ENCODE data around the gene DNM3.

The DNM3 gene

GRCh38 chr1:172378109-172378760 is 536.9 kb downstream of the DNM3 start:
- ATAC-seq, result peak; percentile 84
- TF ChIP-seq ZC3H10 (CRISPR knock-in tag; IDR thresholded peaks at IDR 0.05) (peak; percentile 92), TOX (CRISPR knock-in tag; IDR thresholded peaks at IDR 0.05; ENCODE audit: borderline replicate concordance) (peak; percentile 98), RARB (CRISPR knock-in tag; IDR thresholded peaks at IDR 0.05) (peak; percentile 95; the same call in 1 of the 2 replicates), PATZ1 (CRISPR knock-in tag; IDR thresholded peaks at IDR 0.05; ENCODE audit: borderline replicate concordance) (no peak; the same call in 1 of the 2 replicates)

GRCh38 chr1:172380441-172381244 is 539.3 kb downstream of the DNM3 start:
- TF ChIP-seq ZNF8 (CRISPR knock-in tag; IDR thresholded peaks at IDR 0.05), result peak; percentile 92
- no peak for TF ChIP-seq TSHZ2 (CRISPR knock-in tag; IDR thresholded peaks at IDR 0.05)
- ATAC-seq, result no peak

GRCh38 chr1:172381946-172382345 is 540.6 kb downstream of the DNM3 start:
- TF ChIP-seq ISL1 (CRISPR knock-in tag; IDR thresholded peaks at IDR 0.05) (no peak), PPARA (CRISPR knock-in tag; IDR thresholded peaks at IDR 0.05; ENCODE audit: borderline replicate concordance) (no peak), BACH2 (CRISPR knock-in tag; IDR thresholded peaks at IDR 0.05; ENCODE audit: borderline replicate concordance) (no peak), PATZ1 (CRISPR knock-in tag; IDR thresholded peaks at IDR 0.05; ENCODE audit: borderline replicate concordance) (no peak), ZNF565 (CRISPR knock-in tag; conservative IDR thresholded peaks at IDR 0.05; ENCODE audit: low read depth) (no peak), TSHZ2 (CRISPR knock-in tag; IDR thresholded peaks at IDR 0.05) (no peak), CSDC2 (CRISPR knock-in tag; IDR thresholded peaks at IDR 0.05) (no peak), SNAI2 (CRISPR knock-in tag; IDR thresholded peaks at IDR 0.05) (no peak), TOX (CRISPR knock-in tag; IDR thresholded peaks at IDR 0.05; ENCODE audit: borderline replicate concordance) (no peak), OSR1 (CRISPR knock-in tag; IDR thresholded peaks at IDR 0.05) (no peak), ZNF8 (CRISPR knock-in tag; IDR thresholded peaks at IDR 0.05) (no peak), ESRRG (CRISPR knock-in tag; IDR thresholded peaks at IDR 0.05) (no peak), TCF4 (CRISPR knock-in tag; IDR thresholded peaks at IDR 0.05; ENCODE audit: borderline replicate concordance) (no peak), POU6F1 (CRISPR knock-in tag; IDR thresholded peaks at IDR 0.05; ENCODE audit: borderline replicate concordance, low read depth) (no peak), CSRNP3 (CRISPR knock-in tag; IDR thresholded peaks at IDR 0.05) (no peak), ARNTL (CRISPR knock-in tag; IDR thresholded peaks at IDR 0.05; ENCODE audit: borderline replicate concordance, low read depth) (no peak), CREB5 (CRISPR knock-in tag; IDR thresholded peaks at IDR 0.05; ENCODE audit: low read depth) (no peak), ZFP30 (CRISPR knock-in tag; IDR thresholded peaks at IDR 0.05) (no peak), ZC3H10 (CRISPR knock-in tag; IDR thresholded peaks at IDR 0.05) (no peak), ZNF70 (CRISPR knock-in tag; IDR thresholded peaks at IDR 0.05) (no peak)
- no peak for ATAC-seq

Data from SK-N-SH treated with all-trans-retinoic acid at 6 μM for 48 hours (cell line).